Measurements from ENCODE around the gene CHD3. TPM values are rescaled to one million over a fixed set of nuclear protein-coding genes. Genes with fewer than 3 reads are reported as not detected.
A peak's percentile ranks its signal among the peaks of the same experiment; 100 is the strongest.

CHD3 gene
- total and polyA plus RNA-seq, 2 of the 13 experiments (the other 11 are each of a cell fraction or from before 2014, with no cell fraction given): 2.7 to 3.7 TPM

GRCh38 chr17:7843536-7844291 lies 44.9 kb upstream of the CHD3 start:
- Histone ChIP-seq H3K4me2 (ENCODE audit: low read depth, low read length) (peak overlapping the region; percentile 99), H3K79me2 (ENCODE audit: insufficient read depth, low read length) (peaks cover 50% of the 10 kb centered on the region), H3K9ac (ENCODE audit: insufficient read depth, low read depth, low read length) (peak overlapping the region; percentile 96), H3K4me1 (ENCODE audit: insufficient read depth, low read length) (peaks cover 36% of the 10 kb centered on the region), H3K27me3 (ENCODE audit: control insufficient read depth in 1 of 2, insufficient read depth in 2 of 2, low read length in 2 of 2) (peaks cover 0 to 3% of the 10 kb centered on the region in 2 experiments; a peak in 1 of 5 replicates), H3K9me3 (ENCODE audit: low read length) (no peaks in the 10 kb centered on the region), H2AFZ (ENCODE audit: low read length) (no peak overlapping the region), H3K36me3 (replicated peaks in 1 of 2; ENCODE audit: control insufficient read depth in 1 of 2, insufficient read depth in 2 of 2, low read length in 2 of 2) (peaks cover 19 to 22% of the 10 kb centered on the region in 2 experiments; a peak in 4 of 5 replicates), H4K20me1 (ENCODE audit: insufficient read depth, low read length) (peaks cover 26% of the 10 kb centered on the region), H3K27ac (ENCODE audit: extremely low read length, insufficient read depth, low read length) (peak overlapping the region; percentile 97), H3K4me3 (replicated peaks in 1 of 3; ENCODE audit: insufficient read depth in 1 of 3, low read depth in 2 of 3, low read length in 3 of 3) (peak overlapping the region; percentile 83 to 95 (median 86))
- ChIA-PET CTCF (ENCODE audit: low intra/inter-chr PET ratio, low total read pairs) (no interaction called here), POLR2A (interaction anchor here (1.3 to 6.4 kb wide), 6 partner anchors 10 to 440 kb away, joined by 3 to 159 read pairs (median 6); partner anchors contain the start of genes CNTROB, CYB5D1, KDM6B and NAA38)
- in situ Hi-C loops (cut with HindIII; ENCODE audit: extremely low pct_ligation_motif_present, low pct_unique_long_range_greater_than_20kb) (loop anchor here (10.0 kb wide), 1 partner anchor 269 kb away; the partner anchor contains the start of gene CD68), intact Hi-C loops (cut with micrococcal nuclease; ENCODE audit: unreplicated experiment) (loop anchor here (5.0 kb wide), 1 partner anchor 199 kb away; no protein-coding TSS in a partner anchor)
- WGBS (ENCODE audit: low lambda C conversion rate): 1% methylated on average over 49 of the region's 61 CpGs
- FAIRE-seq (no peak), DNase-seq (ENCODE audit: low spot score) (peak; percentile 85), ATAC-seq (peak; percentile 50)
- BruUV-seq (replicated peaks): no TSS peak
- TF ChIP-seq PRDM10 (CRISPR knock-in tag; IDR thresholded peaks at IDR 0.05; ENCODE audit: low read depth) (no peak), THAP11 (CRISPR knock-in tag; IDR thresholded peaks at IDR 0.05) (no peak), GLMP (CRISPR knock-in tag; IDR thresholded peaks at IDR 0.05; ENCODE audit: borderline replicate concordance) (no peak), THYN1 (CRISPR knock-in tag; IDR thresholded peaks at IDR 0.05; ENCODE audit: borderline replicate concordance, low read depth) (no peak), ZNF441 (CRISPR knock-in tag; IDR thresholded peaks at IDR 0.05; ENCODE audit: borderline replicate concordance) (no peak), MYNN (CRISPR knock-in tag; IDR thresholded peaks at IDR 0.05; ENCODE audit: low read depth) (no peak), ZNF142 (CRISPR knock-in tag; IDR thresholded peaks at IDR 0.05) (no peak; the same call in 1 of the 2 replicates), FOXK1 (CRISPR knock-in tag; IDR thresholded peaks at IDR 0.05; ENCODE audit: borderline replicate concordance, low read depth) (no peak), MTF1 (CRISPR knock-in tag; IDR thresholded peaks at IDR 0.05) (no peak), AKAP8 (CRISPR knock-in tag; IDR thresholded peaks at IDR 0.05) (peak; percentile 42)
